Measurements from ENCODE around the gene ANKRD9. TPM values are rescaled to one million over a fixed set of nuclear protein-coding genes. Genes with fewer than 3 reads are reported as not detected.

The ANKRD9 gene
- total and polyA plus RNA-seq, 9 donors, result 9.1 to 23.5 (median 13.7) TPM

DNA sequence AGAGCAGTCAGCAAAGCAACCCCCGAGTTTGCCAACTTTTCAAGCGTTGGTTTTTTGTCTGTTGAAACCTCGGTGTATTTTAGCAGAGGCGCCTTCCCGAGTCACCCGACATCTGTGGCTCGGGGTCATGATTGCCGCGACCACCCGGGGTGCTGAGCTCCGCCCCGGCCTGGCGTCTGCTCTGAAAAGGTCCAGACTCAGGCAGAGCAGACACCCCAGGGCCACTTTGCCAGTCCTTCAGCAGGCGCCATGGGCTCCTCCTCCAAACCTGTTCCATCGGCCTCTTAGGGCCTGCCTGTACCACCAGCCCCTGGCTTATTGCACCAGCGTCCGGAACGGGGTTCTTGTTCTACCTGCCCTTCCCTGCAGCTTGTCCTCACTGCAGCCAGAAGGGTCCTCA, 19.1 kb downstream of the ANKRD9 start:
- H3K4me1 ChIP-seq (ENCODE audit: control insufficient read depth, insufficient read depth, low read length), result peaks cover 3% of the 10 kb centered on the region
- no peaks in the 10 kb centered on the region for H3K27me3 ChIP-seq (ENCODE audit: control insufficient read depth, insufficient read depth, low read length)
- H3K9me3 ChIP-seq (replicated peaks; ENCODE audit: control insufficient read depth, low read depth, low read length), result no peaks in the 10 kb centered on the region
- H3K27ac ChIP-seq (ENCODE audit: low read length), result peak overlapping the region; percentile 29
- 68% methylated on average over 15 of the region's 18 CpGs for WGBS (ENCODE audit: insufficient coverage)
- no peak for DNase-seq
- H3K4me3 ChIP-seq (ENCODE audit: low read length), result no peak overlapping the region
- peaks cover 2% of the 10 kb centered on the region for H3K36me3 ChIP-seq (ENCODE audit: control insufficient read depth, insufficient read depth, low read length)

DNA sequence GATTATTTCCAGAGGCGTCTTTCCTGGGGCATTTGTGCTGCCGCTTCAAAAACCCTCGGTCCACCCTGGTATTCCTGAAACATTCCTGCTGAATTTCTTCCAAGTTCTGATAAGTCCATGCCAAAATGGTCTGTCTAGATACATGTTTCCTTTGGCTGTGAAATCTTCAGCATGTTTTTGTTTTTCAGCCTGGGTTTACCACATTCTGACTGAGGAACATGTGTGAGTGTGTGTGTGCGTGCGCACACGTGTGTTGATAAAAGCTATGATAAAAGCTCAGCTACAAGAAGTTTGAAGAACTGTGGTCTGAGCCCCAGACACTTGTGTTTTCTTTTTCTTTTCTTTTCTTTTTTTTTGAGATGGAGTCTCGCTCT, 22.4 kb downstream of the ANKRD9 start:
- Histone ChIP-seq H3K4me3 (ENCODE audit: low read length) (no peak overlapping the region), H3K4me1 (ENCODE audit: control insufficient read depth, insufficient read depth, low read length) (peaks cover 3% of the 10 kb centered on the region), H3K36me3 (ENCODE audit: control insufficient read depth, insufficient read depth, low read length) (peaks cover 2% of the 10 kb centered on the region), H3K27me3 (ENCODE audit: control insufficient read depth, insufficient read depth, low read length) (no peaks in the 10 kb centered on the region), H3K27ac (ENCODE audit: low read length) (no peak overlapping the region), H3K9me3 (replicated peaks; ENCODE audit: control insufficient read depth, low read depth, low read length) (peaks cover 2% of the 10 kb centered on the region)
- no peak for DNase-seq
- 83% methylated on average over 1 of the region's 7 CpGs for WGBS (ENCODE audit: insufficient coverage)

DNA sequence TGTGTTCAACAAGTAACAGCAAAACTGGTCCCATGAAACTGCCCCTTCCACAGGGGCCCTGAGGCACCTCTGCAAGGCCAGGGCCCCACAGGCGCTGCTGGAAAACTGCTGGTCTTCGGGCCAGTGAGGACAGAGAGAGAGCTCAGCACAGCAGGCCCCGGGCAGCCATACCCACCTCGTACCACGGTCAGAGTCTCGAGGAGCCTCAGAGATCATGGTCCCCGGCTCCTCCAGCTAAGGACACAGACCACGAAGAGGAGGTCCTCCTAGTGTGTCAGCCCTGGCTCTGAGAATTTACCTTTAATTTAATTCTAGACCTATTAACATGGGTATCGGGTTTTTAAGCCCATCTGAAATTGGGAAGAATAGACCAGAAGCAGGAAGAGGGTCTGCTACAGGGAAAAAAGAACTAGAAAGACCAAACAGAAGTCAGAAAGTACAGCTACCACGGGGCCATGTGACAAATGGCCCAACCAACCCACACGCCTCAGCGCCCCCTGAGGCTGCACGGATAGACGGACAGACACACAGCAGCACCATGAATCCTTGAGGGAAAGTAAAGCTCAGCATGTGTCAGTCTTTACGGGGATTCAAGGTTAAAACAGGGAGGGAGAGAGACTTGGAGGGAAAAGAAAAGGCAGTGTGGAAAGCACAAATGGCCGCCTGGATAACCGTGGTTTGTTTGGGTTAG, 22.9 kb downstream of the ANKRD9 start:
- 67% methylated on average over 14 of the region's 17 CpGs for WGBS (ENCODE audit: insufficient coverage)
- peaks cover 2% of the 10 kb centered on the region for H3K9me3 ChIP-seq (replicated peaks; ENCODE audit: control insufficient read depth, low read depth, low read length)
- peaks cover 3% of the 10 kb centered on the region for H3K4me1 ChIP-seq (ENCODE audit: control insufficient read depth, insufficient read depth, low read length)
- DNase-seq, result no peak
- H3K4me3 ChIP-seq (ENCODE audit: low read length), result no peak overlapping the region
- no peaks in the 10 kb centered on the region for H3K27me3 ChIP-seq (ENCODE audit: control insufficient read depth, insufficient read depth, low read length)
- no peak overlapping the region for H3K27ac ChIP-seq (ENCODE audit: low read length)
- H3K36me3 ChIP-seq (ENCODE audit: control insufficient read depth, insufficient read depth, low read length), result peaks cover 2% of the 10 kb centered on the region

GRCh38 chr14:102485693-102486512, 23.7 kb downstream of the ANKRD9 start:
- no peak for DNase-seq
- WGBS (ENCODE audit: insufficient coverage), result 72% methylated on average over 8 of the region's 11 CpGs
- Histone ChIP-seq H3K27me3 (ENCODE audit: control insufficient read depth, insufficient read depth, low read length) (no peaks in the 10 kb centered on the region), H3K4me1 (ENCODE audit: control insufficient read depth, insufficient read depth, low read length) (peaks cover 3% of the 10 kb centered on the region), H3K36me3 (ENCODE audit: control insufficient read depth, insufficient read depth, low read length) (no peaks in the 10 kb centered on the region), H3K4me3 (ENCODE audit: low read length) (no peak overlapping the region), H3K27ac (ENCODE audit: low read length) (no peak overlapping the region), H3K9me3 (replicated peaks; ENCODE audit: control insufficient read depth, low read depth, low read length) (peaks cover 2% of the 10 kb centered on the region)

DNA sequence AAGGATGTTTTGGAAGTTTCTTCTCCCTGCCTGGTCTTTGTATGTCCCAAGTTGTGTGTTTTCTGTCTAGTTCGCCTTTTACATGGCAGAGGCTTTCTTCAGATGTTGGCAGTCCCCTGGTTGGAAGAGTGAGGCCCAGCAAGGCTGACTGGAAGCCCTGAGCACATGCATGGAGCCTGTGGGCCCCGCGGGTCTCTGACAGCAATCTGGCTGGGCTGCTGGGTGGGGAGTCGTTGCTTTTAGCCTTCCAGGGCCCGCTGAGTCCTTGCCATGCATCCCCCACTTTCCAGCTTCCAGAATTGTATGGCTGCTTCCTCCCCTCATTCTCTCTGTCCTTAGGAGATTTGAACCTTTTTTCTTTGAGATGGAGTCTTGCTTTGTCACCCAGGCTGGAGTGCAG, 25.3 kb downstream of the ANKRD9 start:
- Histone ChIP-seq H3K9me3 (replicated peaks; ENCODE audit: control insufficient read depth, low read depth, low read length) (peaks cover 2% of the 10 kb centered on the region), H3K4me3 (ENCODE audit: low read length) (no peak overlapping the region), H3K36me3 (ENCODE audit: control insufficient read depth, insufficient read depth, low read length) (no peaks in the 10 kb centered on the region), H3K27me3 (ENCODE audit: control insufficient read depth, insufficient read depth, low read length) (no peaks in the 10 kb centered on the region), H3K27ac (ENCODE audit: low read length) (no peak overlapping the region), H3K4me1 (ENCODE audit: control insufficient read depth, insufficient read depth, low read length) (peaks cover 7% of the 10 kb centered on the region)
- 100% methylated on average over 1 of the region's 5 CpGs for WGBS (ENCODE audit: insufficient coverage)
- no peak for DNase-seq

- Histone ChIP-seq H3K9me3 (replicated peaks; ENCODE audit: control insufficient read depth, low read depth, low read length) (peaks cover 2% of the 10 kb centered on the region), H3K27ac (ENCODE audit: low read length) (no peak overlapping the region), H3K4me3 (ENCODE audit: low read length) (no peak overlapping the region), H3K27me3 (ENCODE audit: control insufficient read depth, insufficient read depth, low read length) (no peaks in the 10 kb centered on the region), H3K36me3 (ENCODE audit: control insufficient read depth, insufficient read depth, low read length) (no peaks in the 10 kb centered on the region), H3K4me1 (ENCODE audit: control insufficient read depth, insufficient read depth, low read length) (peaks cover 10% of the 10 kb centered on the region)
- no peak for DNase-seq
- WGBS (ENCODE audit: insufficient coverage), result 96% methylated on average over 7 of the region's 8 CpGs
Observed at GRCh38 chr14:102481791-102482238, 27.8 kb downstream of the ANKRD9 start.

DNA sequence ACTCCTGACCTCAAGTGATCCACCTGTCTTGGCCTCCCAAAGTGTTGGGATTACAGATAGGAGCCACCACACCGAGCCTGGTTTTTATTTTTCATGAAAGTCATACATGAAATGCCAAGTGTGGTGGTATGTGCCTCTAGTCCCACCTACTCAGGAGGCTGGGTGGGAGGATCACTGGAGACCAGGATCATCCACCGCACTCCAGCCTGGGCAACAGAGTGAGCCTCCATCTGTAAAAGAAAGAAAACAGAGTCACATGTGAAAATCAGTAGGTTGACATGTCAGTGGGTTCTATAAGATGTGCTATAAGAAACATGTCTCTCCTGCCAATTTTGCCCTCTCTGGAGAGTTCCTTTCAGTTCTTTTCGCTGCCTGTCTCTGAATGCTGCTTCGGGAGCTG, 28.2 kb downstream of the ANKRD9 start:
- Histone ChIP-seq H3K4me3 (ENCODE audit: low read length) (no peak overlapping the region), H3K27me3 (ENCODE audit: control insufficient read depth, insufficient read depth, low read length) (no peaks in the 10 kb centered on the region), H3K4me1 (ENCODE audit: control insufficient read depth, insufficient read depth, low read length) (peaks cover 10% of the 10 kb centered on the region), H3K36me3 (ENCODE audit: control insufficient read depth, insufficient read depth, low read length) (no peaks in the 10 kb centered on the region), H3K27ac (ENCODE audit: low read length) (no peak overlapping the region), H3K9me3 (replicated peaks; ENCODE audit: control insufficient read depth, low read depth, low read length) (peaks cover 2% of the 10 kb centered on the region)
- 89% methylated on average over 3 of the region's 4 CpGs for WGBS (ENCODE audit: insufficient coverage)
- DNase-seq, result no peak

- Histone ChIP-seq H3K4me1 (ENCODE audit: control insufficient read depth, insufficient read depth, low read length) (peaks cover 15% of the 10 kb centered on the region), H3K9me3 (replicated peaks; ENCODE audit: control insufficient read depth, low read depth, low read length) (peaks cover 2% of the 10 kb centered on the region), H3K27me3 (ENCODE audit: control insufficient read depth, insufficient read depth, low read length) (no peaks in the 10 kb centered on the region), H3K4me3 (ENCODE audit: low read length) (no peak overlapping the region), H3K36me3 (ENCODE audit: control insufficient read depth, insufficient read depth, low read length) (no peaks in the 10 kb centered on the region), H3K27ac (ENCODE audit: low read length) (no peak overlapping the region)
- peak; percentile 57 for DNase-seq
- 78% methylated on average over 5 of the region's 7 CpGs for WGBS (ENCODE audit: insufficient coverage)
Observed at GRCh38 chr14:102479777-102480176, 29.8 kb downstream of the ANKRD9 start.

GRCh38 chr14:102479107-102479506, 30.5 kb downstream of the ANKRD9 start:
- Histone ChIP-seq H3K27me3 (ENCODE audit: control insufficient read depth, insufficient read depth, low read length) (no peaks in the 10 kb centered on the region), H3K9me3 (replicated peaks; ENCODE audit: control insufficient read depth, low read depth, low read length) (peaks cover 2% of the 10 kb centered on the region), H3K36me3 (ENCODE audit: control insufficient read depth, insufficient read depth, low read length) (no peaks in the 10 kb centered on the region), H3K4me3 (ENCODE audit: low read length) (no peak overlapping the region), H3K27ac (ENCODE audit: low read length) (no peak overlapping the region), H3K4me1 (ENCODE audit: control insufficient read depth, insufficient read depth, low read length) (peaks cover 18% of the 10 kb centered on the region)
- WGBS (ENCODE audit: insufficient coverage), result 100% methylated on average over 2 of the region's 2 CpGs
- no peak for DNase-seq

DNA sequence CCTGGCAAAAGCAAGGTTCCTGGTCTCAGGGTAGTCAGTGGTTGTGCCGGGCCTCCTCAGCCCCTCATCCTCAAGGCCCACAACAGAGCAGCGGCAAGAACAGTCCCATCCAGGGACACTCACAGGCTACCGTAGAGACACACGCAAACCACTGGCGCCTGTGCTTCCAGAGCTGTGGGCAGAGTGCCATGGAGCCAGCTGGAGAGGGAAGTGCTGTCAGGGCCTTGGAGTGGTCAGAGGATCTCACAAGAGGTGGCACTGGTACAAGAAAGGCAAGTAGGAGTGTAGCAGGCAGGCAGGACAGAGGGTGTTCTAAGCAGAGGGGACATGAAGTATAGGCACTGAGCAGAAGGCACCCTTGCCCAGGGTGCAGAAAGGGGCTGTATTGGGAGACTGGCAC, 34.6 kb downstream of the ANKRD9 start:
- Histone ChIP-seq H3K9me3 (replicated peaks; ENCODE audit: control insufficient read depth, low read depth, low read length) (no peaks in the 10 kb centered on the region), H3K27ac (ENCODE audit: low read length) (no peak overlapping the region), H3K27me3 (ENCODE audit: control insufficient read depth, insufficient read depth, low read length) (no peaks in the 10 kb centered on the region), H3K4me3 (ENCODE audit: low read length) (no peak overlapping the region), H3K4me1 (ENCODE audit: control insufficient read depth, insufficient read depth, low read length) (peaks cover 18% of the 10 kb centered on the region), H3K36me3 (ENCODE audit: control insufficient read depth, insufficient read depth, low read length) (no peaks in the 10 kb centered on the region)
- 82% methylated on average over 4 of the region's 5 CpGs for WGBS (ENCODE audit: insufficient coverage)
- DNase-seq, result peak; percentile 82
